OCI-M2 (cell line): ENCODE measurements around the gene PPP4R1.
"Not testable (repeated sequence)": the region's sequence is repeated elsewhere in the genome, so short reads cannot be mapped to it uniquely, and the experiment has no call there.

ENCODE experiments used
- DNase-seq: peaks from one replicate; lab custom pipeline; 2025; ENCODE audit not compliant: unreplicated experiment; lab: John Stamatoyannopoulos, UW

Gene PPP4R1, protein sequence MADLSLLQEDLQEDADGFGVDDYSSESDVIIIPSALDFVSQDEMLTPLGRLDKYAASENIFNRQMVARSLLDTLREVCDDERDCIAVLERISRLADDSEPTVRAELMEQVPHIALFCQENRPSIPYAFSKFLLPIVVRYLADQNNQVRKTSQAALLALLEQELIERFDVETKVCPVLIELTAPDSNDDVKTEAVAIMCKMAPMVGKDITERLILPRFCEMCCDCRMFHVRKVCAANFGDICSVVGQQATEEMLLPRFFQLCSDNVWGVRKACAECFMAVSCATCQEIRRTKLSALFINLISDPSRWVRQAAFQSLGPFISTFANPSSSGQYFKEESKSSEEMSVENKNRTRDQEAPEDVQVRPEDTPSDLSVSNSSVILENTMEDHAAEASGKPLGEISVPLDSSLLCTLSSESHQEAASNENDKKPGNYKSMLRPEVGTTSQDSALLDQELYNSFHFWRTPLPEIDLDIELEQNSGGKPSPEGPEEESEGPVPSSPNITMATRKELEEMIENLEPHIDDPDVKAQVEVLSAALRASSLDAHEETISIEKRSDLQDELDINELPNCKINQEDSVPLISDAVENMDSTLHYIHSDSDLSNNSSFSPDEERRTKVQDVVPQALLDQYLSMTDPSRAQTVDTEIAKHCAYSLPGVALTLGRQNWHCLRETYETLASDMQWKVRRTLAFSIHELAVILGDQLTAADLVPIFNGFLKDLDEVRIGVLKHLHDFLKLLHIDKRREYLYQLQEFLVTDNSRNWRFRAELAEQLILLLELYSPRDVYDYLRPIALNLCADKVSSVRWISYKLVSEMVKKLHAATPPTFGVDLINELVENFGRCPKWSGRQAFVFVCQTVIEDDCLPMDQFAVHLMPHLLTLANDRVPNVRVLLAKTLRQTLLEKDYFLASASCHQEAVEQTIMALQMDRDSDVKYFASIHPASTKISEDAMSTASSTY

DNA sequence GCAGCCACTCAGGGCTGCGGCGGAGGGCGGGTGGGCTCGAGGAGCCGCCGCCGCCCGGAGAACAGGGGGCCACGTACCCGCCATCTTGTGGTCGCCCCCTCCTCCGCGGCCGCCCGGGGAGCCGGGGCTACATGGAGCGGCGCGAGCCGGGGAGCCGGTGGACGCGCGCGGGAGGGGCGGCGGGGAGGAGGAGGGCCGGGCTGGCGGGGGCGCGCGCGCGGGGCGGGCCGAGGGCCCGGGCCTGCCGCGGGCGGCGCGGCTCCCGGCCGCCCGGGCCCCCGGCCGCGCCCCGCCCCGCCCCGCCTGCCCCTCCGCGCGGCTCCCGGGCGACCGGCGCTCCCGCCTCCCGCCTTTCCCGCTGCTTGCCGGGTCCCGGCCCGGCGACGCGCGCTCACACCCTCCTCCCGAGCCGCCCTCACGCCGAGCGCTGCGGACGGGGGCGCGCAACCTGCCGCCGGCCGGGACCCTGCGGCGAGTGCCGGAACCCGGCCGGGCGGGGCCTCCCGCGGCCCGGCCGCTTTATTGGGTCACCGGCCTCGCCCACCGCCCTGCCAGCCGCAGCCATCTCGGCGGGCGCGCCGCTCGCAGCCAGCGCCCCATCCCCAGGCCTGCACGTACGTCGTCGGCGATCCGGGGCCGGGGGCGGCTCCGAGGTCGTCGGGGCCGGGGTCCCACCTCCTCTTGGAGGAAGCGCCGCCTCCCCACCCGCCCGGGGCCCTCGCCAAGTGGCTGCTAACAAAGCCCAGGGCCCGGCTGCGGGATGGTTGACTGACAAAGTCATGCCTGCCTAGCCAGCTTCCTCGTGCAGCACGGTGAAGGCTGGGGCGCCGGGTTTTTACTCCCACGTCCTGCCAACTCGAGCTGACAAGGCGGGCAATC is at the start of gene PPP4R1:
Gene PPP4R1, minus strand, starts transcription at position 159 of the 879 bp plus-strand sequence. Its CDS starts 75 bp downstream, at position 84.
- DNase-seq = no peak

DNA sequence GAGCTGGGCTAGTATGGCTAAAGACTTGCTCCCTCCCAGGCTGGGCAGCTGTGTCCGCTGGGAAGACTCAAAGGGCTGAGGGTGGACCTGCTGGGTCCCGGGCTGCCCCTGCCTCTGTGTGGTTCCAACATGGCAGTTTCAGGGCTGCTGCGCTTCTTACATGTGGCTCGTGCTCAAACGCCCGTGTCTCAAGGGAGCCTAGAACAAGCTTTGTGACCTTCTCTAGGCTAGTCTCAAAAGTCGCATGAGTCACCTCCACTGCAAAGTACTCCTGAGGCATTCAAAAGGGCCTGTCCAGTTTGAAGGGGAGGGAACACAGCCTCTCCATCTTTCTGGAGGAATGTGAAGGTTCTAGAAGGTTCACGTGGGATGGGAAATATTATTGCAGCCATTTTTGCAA is 49.0 kb upstream of the PPP4R1 start:
- no peak for DNase-seq

DNA sequence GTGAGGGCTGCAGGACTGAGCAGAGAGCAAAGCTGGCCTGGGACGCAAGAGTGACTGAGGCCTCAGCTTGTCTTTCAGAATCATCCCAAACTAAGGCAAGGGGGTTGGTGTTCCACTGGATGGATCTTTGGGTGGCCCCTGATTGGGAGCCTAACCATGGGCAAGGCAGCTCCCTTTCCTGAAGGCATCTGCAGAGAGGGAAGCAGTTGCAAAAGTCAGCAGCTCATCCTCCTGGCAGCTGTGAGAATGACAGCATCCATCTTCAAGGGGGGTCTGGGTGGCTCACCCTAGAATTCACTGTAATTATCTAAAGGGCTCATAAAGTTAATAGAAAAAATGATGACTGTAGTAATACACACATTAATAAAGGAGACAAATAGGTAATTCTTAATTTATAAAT is 47.2 kb upstream of the PPP4R1 start:
- DNase-seq = no peak

DNA sequence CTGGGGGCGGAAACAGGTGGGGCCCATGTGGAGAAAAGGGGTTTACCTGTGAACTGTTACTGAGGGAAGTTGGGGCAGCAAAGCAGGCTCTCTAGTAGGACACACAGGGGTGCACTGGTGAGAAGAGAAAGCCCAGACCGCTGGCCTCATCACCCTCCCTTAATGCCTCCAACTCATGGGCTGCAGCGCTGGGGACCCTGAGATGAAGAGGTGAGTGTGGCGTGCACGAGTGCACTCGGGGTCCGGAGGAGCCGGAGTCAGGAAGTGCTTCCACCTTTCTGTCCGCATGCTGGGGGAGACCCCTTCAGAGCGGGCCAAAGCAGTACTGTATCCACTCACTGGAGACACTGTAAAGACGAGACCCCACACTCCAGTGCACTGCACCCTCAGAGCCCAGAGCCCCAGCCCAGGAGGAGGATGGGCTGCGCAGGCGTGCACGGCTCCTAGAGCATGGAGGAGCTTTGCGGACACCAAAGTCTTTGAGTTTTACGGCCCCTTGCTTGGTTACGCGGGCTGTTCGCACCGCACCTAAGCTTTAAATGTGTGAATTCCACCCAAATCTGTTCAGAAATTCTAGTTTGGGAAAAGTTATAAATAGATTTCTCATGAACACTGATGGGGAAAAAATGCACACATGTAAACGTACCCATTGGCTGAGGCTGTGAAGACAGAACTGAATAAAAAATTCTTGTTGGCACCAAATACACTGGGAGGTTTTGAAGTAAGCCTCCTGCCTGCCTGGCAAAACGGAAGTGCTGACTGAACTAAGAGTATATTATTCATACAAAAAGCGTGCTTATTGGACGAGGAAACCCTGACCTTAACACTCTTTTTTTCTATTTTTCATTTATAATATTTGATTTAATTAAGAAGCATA is 45.4 kb upstream of the PPP4R1 start:
- no peak for DNase-seq

DNA sequence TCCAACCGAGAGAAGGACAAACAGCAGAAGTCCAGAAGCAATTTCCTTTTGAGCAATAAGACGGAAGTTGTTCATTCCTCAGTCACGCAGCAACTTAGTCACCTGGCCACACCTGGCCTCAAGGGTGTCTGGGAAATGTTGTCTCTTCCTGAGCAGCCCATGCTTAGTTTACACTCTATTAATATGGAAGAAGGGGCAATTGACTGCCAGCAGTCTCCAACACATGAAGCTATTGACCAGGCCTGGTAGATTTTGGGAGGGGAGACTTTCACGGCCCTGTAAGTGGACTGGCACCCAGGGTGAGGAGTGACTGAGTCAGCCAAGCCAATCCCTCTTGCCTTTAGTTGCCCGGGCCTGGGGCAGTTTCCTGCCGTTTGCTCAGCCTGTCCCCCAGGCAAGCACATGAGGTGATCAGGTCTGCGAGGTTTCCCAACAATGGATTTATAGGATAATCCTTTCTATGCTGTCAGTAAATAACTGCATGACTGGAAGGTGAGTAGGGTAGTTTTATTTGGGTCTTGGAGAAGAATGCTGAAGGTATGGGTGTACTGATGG is 43.8 kb upstream of the PPP4R1 start:
- no peak for DNase-seq

DNA sequence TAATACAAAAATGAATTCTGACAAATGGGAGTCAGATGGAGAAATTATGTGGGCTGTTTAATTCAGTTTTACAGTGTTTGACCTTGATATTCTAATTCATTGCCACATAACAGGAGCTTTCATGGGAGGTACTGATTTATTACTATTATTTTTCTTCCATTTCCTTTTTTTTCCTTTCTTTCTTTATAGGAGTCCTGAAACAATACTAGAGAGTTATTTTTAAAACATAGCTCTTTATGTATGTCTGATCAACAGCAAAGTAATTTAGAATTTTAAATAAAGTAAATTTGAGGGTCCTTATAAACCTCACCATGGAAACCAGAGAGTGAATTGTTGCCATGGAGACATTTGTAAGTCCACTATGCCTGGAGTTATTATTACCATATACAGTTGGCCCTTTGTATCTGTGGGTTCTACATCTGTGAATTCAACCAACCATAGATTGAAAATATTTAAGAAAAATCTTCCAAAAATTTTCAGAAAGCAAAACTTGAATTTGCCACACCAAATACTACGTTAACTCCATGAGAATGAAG is 40.9 kb upstream of the PPP4R1 start:
- no peak for DNase-seq

DNA sequence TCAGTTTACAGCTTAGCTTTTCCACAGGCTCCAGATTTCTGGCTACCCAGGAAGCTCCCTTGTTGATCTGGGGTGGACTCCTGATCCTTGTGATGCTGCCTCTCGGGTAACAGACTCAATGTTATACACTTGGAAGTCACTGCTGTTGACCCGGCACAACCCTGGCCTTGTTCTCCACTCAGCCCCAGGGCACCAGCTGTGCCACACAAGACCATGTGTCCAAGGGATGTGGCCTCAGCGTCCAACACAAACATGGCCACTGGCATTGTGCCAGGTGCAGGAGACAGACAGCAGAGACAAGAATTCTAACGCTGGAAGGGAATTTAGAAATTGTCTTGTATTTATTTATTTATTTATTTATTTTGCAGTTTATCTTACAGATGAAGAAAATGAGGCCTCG is 39.0 kb upstream of the PPP4R1 start:
- DNase-seq = no peak

DNA sequence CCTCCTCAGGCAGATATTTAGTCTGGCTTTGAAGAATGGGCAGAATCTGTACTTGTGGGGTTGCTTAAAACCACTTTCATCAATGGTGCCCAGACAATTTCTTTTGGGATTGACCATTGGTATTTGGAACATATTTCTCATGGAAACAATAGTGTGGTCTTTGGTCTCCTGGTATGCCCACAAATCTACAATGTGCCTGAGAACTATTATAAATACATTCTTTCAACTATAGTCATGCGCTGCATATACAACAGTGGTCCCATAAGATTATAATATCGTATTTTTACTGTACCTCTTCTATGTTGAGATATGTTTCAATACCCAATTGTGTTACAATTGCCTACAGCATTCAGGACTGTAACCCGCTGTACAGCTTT is 34.8 kb upstream of the PPP4R1 start:
- no peak for DNase-seq

DNA sequence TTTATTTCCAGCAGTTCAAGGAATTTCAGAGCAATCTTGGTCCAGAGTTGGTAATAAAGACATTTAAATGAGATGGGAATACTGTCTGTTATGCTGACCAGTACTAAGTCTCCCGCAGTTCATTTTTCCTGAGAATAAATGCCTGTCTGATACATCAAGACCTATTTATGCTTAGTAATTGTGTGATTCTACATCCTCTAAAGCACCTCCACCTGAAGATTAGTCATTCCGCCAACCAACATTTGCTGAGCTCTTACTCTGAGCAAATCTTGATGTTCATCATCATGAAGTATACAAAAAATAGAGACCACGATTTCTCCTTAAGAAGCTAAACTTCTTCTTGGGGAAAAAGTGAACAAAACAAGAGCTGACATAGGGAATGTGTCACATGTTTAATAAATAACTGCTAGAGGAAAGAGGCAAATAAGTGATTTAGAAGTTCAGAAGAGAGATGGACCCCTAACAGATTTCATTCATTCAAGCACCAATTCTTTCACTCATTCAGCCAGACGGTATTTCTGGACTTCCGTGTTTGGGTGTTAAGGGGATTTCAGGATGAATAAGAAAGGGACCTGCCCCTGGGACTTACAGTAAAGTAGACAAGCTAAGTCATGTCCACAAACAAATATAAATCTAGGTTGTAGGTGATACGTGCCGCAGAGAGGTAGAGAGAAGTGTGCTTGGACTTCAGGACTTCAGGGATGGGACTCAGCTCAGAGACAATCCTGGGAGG is 34.2 kb upstream of the PPP4R1 start:
- DNase-seq = no peak

DNA sequence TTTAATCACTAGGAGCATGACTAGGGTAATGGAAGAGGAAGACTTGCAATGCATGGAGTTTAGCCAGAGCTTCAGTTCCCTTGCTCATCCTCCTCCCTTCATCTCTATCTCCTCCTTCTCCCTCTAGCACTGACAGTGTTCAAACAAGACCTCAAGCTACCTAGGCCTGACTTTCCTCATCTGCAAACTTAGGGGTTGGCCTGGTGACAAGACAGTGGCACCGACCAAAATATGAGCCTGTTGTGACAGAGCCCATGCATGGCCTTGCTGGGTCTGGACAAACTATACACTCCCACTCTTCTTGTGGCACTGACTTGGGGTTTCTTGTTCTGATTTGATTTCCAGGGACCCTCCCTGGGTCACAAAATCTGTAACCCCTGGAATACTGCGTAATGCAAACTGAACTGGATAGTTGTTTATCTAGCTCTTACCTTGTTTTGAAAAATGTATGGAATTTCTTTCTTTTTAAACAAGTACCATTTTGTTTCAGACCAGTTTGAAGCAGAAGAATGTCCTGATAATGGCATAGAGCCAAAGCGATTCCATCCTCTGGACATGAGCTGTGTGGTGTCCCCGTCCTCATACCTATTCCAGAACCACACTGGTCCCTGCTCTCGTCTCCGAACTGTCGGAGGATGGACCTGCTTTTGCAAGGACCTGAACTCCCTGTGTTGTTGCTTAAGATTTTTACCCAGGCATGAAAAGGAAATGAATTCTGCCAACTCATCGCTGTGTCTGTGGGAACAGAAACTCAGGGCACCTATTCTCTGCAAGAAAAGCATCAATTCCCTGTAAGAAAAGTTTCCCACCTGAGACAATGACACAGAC is 33.4 kb upstream of the PPP4R1 start:
- no peak for DNase-seq

DNA sequence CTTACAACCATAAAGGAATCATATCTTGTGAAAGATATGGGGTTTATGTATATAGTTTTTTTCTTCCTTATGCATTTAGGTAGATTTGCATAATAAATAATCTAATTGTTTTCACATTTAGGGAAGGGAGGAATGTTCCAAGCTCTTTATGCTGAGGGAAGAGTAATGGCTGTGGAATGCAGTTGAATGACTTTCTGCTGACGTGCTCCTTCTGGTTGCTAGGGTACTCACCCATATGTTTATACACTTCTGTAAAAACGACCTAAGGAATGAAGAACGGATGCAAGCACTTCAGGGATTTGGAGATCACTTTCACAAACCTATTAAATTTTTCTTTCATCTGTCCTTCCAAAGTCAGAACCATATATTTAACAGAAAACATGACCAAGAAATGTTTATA is 29.2 kb upstream of the PPP4R1 start:
- DNase-seq = no peak

DNA sequence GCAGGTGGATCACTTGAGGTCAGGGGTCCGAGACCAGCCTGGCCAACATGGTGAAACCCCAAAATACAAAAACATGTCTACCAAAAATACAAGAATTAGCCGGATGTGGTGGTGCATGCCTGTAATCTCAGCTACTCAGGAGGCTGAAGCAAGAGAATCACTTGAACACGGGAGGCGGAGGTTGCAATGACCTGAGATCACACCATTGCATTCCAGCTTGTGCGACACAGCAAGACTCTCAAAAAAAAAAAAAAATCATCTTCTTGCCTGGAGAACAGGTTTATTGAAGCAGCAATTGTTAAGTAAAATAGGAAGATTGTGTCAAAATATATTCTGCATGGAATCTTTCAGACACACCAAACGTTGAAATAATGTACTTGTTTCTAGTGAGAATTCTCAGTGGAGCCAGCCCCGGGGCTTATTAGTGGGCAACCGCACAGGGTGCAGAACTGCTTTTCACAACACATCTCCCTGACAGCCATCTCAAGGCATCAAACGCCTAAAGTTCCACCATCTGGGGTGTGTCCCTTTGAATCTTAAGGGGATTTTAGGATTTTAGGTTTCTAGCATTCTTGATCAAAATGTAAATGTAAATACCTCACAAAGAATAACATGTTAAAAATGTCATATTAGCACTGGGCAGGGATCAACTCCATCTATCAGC is 28.6 kb upstream of the PPP4R1 start:
- DNase-seq = no peak

DNA sequence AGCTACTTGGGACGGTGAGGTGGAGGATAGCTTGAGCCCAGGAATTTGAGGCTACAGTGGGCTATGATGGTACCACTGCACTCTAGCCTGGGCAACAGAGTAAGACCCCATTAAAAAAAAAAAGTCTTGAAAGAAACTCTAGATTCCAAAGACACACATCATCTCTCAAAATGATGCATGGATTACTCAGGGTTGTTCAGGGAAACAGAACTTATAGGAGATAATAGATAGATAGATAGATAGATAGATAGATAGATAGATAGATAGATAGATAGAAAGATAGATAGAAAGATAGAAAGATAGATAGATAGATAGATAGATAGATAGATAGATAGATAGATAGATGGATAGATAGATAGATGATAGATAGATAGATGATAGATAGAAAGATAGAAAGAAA is 26.7 kb upstream of the PPP4R1 start:
- not testable (repeated sequence) for DNase-seq

DNA sequence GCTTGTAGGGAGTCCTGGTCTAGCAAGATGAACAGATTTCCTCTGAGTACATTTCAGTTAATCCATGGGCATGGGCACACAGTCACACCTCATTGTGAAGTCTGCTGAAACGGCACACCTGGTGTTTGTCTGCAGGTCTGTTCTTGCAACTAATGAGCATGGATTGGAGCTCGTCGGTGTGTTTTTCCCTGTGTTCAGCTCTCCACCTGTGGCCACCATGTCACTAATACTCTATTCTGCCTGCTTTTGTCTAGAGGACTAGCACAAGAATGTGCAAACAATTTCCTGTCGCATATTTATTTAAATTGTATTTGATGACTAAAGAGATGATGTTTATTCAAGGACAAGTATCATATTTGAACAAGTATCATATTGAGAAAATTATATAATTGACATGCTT is 24.5 kb upstream of the PPP4R1 start:
- no peak for DNase-seq

DNA sequence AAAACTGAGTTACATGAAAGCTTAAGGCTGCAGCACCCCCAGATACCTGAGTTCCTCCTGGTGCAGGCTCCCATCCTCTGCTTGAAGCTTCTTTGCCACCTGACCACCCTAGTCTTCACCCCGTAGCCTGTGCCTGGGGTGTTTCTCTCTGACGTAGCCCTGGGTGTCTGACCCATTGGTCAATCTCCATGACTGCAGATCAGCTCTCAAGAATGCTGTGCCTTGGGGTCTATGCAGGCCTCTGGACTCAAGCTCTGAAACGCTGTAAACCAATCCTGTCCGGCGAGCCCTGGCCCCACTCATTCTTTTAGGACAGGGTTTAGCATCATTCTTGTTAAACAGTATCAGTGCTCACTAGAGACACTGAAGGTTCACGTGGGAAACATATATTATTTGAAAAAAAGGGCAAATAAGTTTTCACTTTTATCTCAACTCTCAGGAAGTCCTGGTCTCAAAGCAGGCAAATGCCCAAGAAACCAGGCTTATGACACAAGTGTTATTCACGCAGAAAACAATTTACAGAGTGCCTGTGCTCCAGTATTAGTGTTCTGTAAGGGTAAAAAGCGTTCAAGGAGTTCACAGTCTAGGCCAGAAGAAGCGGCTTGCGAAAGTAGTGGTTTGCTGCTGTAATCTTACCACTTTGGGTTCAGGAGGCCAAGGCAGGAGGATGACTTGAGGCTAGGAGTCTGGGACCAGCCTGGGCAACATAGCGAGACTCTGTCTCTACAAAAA is 22.8 kb upstream of the PPP4R1 start:
- DNase-seq = no peak

DNA sequence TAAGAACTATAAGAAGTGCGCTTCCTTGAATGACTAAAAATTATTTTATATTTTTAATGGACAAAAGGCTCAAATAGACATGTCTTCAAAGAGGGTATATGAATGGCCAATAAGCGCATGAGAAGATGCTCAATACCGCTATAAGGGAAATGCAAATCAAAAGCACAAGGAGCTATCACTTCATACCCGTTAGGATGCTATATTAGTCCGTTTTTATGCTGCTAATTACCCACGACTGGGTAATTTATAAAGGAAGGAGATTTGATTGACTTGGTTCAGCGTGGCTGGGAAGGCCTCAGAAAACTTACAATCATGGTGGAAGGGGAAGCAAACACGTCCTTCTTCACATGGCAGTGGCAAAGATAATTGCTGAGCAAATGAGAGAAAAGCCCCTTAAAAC is 20.5 kb upstream of the PPP4R1 start:
- no peak for DNase-seq
